Measurements from ENCODE around the gene CHTF18. TPM values are rescaled to one million over a fixed set of nuclear protein-coding genes. Genes with fewer than 3 reads are reported as not detected.
A peak's percentile ranks its signal among the peaks of the same experiment; 100 is the strongest.

CHTF18 gene
- total RNA-seq, 3 donors from 2014 or later, result 11.9 to 32.4 (median 12.3) TPM

- DNase-seq, result peak in 1 of 3 donors; percentile 27
- Histone ChIP-seq H3K4me3 (no peak overlapping the region), H3K36me3 (ENCODE audit: low read depth) (no peaks in the 10 kb centered on the region), H3K9me3 (peaks cover 10% of the 10 kb centered on the region), H3K4me1 (ENCODE audit: low read depth) (no peaks in the 10 kb centered on the region)
- ATAC-seq, result no peak
- no peak for TF ChIP-seq CTCF (IDR thresholded peaks at IDR 0.05)
- intact Hi-C loops (cut with DNase I, micrococcal nuclease), result no loop called here
Measured at GRCh38 chr16:841455-842060, 53.1 kb downstream of the CHTF18 start.

- H3K9me3 ChIP-seq, result peaks cover 5% of the 10 kb centered on the region
- intact Hi-C loops (cut with DNase I, micrococcal nuclease), result no loop called here
- ATAC-seq, result peak; percentile 31
- no peaks in the 10 kb centered on the region for H3K36me3 ChIP-seq (ENCODE audit: low read depth)
- peak in 1 of 3 donors; percentile 43 for DNase-seq
- no peak for TF ChIP-seq CTCF (IDR thresholded peaks at IDR 0.05)
- no peaks in the 10 kb centered on the region for H3K4me1 ChIP-seq (ENCODE audit: low read depth)
- H3K4me3 ChIP-seq, result no peak overlapping the region
Measured at GRCh38 chr16:842061-842476, 53.6 kb downstream of the CHTF18 start.

GRCh38 chr16:842711-843560 is 54.5 kb downstream of the CHTF18 start:
- TF ChIP-seq CTCF (IDR thresholded peaks at IDR 0.05), result no peak
- intact Hi-C loops (cut with DNase I, micrococcal nuclease), result no loop called here
- Histone ChIP-seq H3K36me3 (ENCODE audit: low read depth) (no peaks in the 10 kb centered on the region), H3K4me1 (ENCODE audit: low read depth) (no peaks in the 10 kb centered on the region), H3K9me3 (no peaks in the 10 kb centered on the region), H3K4me3 (no peak overlapping the region)
- DNase-seq, result peak in 1 of 3 donors; percentile 38
- no peak for ATAC-seq

- DNase-seq (peak in 1 of 3 donors; percentile 28), ATAC-seq (no peak)
- no peaks in the 10 kb centered on the region for H3K36me3 ChIP-seq (ENCODE audit: low read depth)
- TF ChIP-seq CTCF (IDR thresholded peaks at IDR 0.05), result no peak
- intact Hi-C loops (cut with DNase I, micrococcal nuclease), result no loop called here
- H3K9me3 ChIP-seq, result no peaks in the 10 kb centered on the region
- H3K4me3 ChIP-seq, result no peak overlapping the region
- no peaks in the 10 kb centered on the region for H3K4me1 ChIP-seq (ENCODE audit: low read depth)
Measured at GRCh38 chr16:843771-844170, 55.4 kb downstream of the CHTF18 start.

GRCh38 chr16:844638-845350 is 56.4 kb downstream of the CHTF18 start:
- no peaks in the 10 kb centered on the region for H3K36me3 ChIP-seq (ENCODE audit: low read depth)
- intact Hi-C loops (cut with DNase I, micrococcal nuclease), result no loop called here
- TF ChIP-seq CTCF (IDR thresholded peaks at IDR 0.05), result no peak
- H3K4me3 ChIP-seq, result no peak overlapping the region
- DNase-seq (peak in 1 of 3 donors; percentile 47), ATAC-seq (no peak)
- no peaks in the 10 kb centered on the region for H3K4me1 ChIP-seq (ENCODE audit: low read depth)
- no peaks in the 10 kb centered on the region for H3K9me3 ChIP-seq
